Right lobe of liver (tissue), 4 donors: ENCODE data around the gene EPHA10.
A peak's percentile ranks its signal among the peaks of the same experiment; 100 is the strongest.

Experiments used
- CTCF ChIP-seq, 4 donors: fragments of 200-600 bp in 3 of 4; fragments of 450-650 bp in 1 of 4; IDR thresholded peaks; one replicate each; pipeline versions ENCODE4 v1.5.1 to v1.8.0; 2016 to 2022; ENCODE audit warnings: antibody characterized with exemption in 4 of 4, mild to moderate bottlenecking in 2 of 4
- POLR2A ChIP-seq: fragments of 450-650 bp; IDR thresholded peaks from one replicate; pipeline ENCODE4 v1.6.1; 2017; ENCODE audit warnings: antibody characterized with exemption, mild to moderate bottlenecking
- donor health status: DM: no; HTN: no; CAD: no.
- donor health status: DM: no; HTN: no; CAD: no.
- donor health status: DM: no; HTN: yes; CAD: no.

- TF ChIP-seq CTCF (IDR thresholded peaks at IDR 0.05) = no peak
- peak; percentile 30 for TF ChIP-seq POLR2A
These were observed 29.0 kb upstream of the EPHA10 start, which contains the start of gene MANEAL for GRCh38 chr1:37793773-37794371.
